ENCODE measurements around the gene IL17REL.

GRCh38 chr22:50061141-50061823 lies 48.7 kb upstream of the IL17REL start:
- TF ChIP-seq, protein P1, sequence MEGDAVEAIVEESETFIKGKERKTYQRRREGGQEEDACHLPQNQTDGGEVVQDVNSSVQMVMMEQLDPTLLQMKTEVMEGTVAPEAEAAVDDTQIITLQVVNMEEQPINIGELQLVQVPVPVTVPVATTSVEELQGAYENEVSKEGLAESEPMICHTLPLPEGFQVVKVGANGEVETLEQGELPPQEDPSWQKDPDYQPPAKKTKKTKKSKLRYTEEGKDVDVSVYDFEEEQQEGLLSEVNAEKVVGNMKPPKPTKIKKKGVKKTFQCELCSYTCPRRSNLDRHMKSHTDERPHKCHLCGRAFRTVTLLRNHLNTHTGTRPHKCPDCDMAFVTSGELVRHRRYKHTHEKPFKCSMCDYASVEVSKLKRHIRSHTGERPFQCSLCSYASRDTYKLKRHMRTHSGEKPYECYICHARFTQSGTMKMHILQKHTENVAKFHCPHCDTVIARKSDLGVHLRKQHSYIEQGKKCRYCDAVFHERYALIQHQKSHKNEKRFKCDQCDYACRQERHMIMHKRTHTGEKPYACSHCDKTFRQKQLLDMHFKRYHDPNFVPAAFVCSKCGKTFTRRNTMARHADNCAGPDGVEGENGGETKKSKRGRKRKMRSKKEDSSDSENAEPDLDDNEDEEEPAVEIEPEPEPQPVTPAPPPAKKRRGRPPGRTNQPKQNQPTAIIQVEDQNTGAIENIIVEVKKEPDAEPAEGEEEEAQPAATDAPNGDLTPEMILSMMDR (IDR thresholded peaks at IDR 0.05): no peak
- TF ChIP-seq POLR2A (IDR thresholded peaks at IDR 0.05): no peak

Data from body of pancreas (tissue), 4 donors.